Measurements from ENCODE around the gene GPR33. TPM values are rescaled to one million over a fixed set of nuclear protein-coding genes. Genes with fewer than 3 reads are reported as not detected.

The GPR33 gene
- total RNA-seq, 1 experiment from 2014 or later: not detected

- intact Hi-C loops (cut with micrococcal nuclease; ENCODE audit: unreplicated experiment): no loop called here
- Histone ChIP-seq H3K9me3 (no peaks in the 10 kb centered on the region), H3K4me1 (peaks cover 13% of the 10 kb centered on the region), H3K4me3 (ENCODE audit: low read depth, low read length) (no peak overlapping the region), H3K36me3 (ENCODE audit: control insufficient read depth, insufficient read depth, low read length) (no peaks in the 10 kb centered on the region), H3K27me3 (replicated peaks; ENCODE audit: control insufficient read depth, insufficient read depth, low read length) (no peaks in the 10 kb centered on the region)
- no peaks in the 10 kb centered on the region for H3K9me3 Mint-ChIP-seq (ENCODE audit: unreplicated experiment)
- DNase-seq: no peak
- H3K4me3 Mint-ChIP-seq (ENCODE audit: unreplicated experiment): no peak overlapping the region
- peaks cover 6% of the 10 kb centered on the region for H3K36me3 Mint-ChIP-seq (ENCODE audit: insufficient read depth, unreplicated experiment)
- no peaks in the 10 kb centered on the region for H3K27me3 Mint-ChIP-seq (ENCODE audit: insufficient read depth, unreplicated experiment)
- CTCF ChIA-PET: interaction anchor here (0.7 kb wide), 1 partner anchor 51 kb away, joined by 3 read pairs; no protein-coding TSS in a partner anchor
- no peak overlapping the region for H3K27ac Mint-ChIP-seq (ENCODE audit: unreplicated experiment)
- BruUV-seq (replicated peaks): no TSS peak
- H3K4me1 Mint-ChIP-seq (ENCODE audit: low read depth, unreplicated experiment): peaks cover 16% of the 10 kb centered on the region
- TF ChIP-seq CTCF (IDR thresholded peaks at IDR 0.05; ENCODE audit: insufficient read depth in 1 of 2, low read depth in 1 of 2, low read length in 1 of 2, severe bottlenecking in 1 of 2, unreplicated experiment in 1 of 2): no peak
- POLR2A ChIA-PET: no interaction called here
Observed at GRCh38 chr14:31461545-31461944, 26.3 kb downstream of the GPR33 start.

GRCh38 chr14:31457665-31458659 lies 29.9 kb downstream of the GPR33 start:
- BruUV-seq (replicated peaks): TSS peak; percentile 57
- Histone ChIP-seq H3K9me3 (no peaks in the 10 kb centered on the region), H3K4me3 (ENCODE audit: low read depth, low read length) (peak overlapping the region; percentile 35), H3K36me3 (ENCODE audit: control insufficient read depth, insufficient read depth, low read length) (no peaks in the 10 kb centered on the region; the same call in 1 of the 2 replicates), H3K4me1 (peaks cover 13% of the 10 kb centered on the region), H3K27me3 (replicated peaks; ENCODE audit: control insufficient read depth, insufficient read depth, low read length) (no peaks in the 10 kb centered on the region)
- Mint-ChIP-seq H3K9me3 (ENCODE audit: unreplicated experiment) (no peaks in the 10 kb centered on the region), H3K4me1 (ENCODE audit: low read depth, unreplicated experiment) (peaks cover 25% of the 10 kb centered on the region), H3K4me3 (ENCODE audit: unreplicated experiment) (peak overlapping the region; percentile 92), H3K27me3 (ENCODE audit: insufficient read depth, unreplicated experiment) (no peaks in the 10 kb centered on the region), H3K36me3 (ENCODE audit: insufficient read depth, unreplicated experiment) (peaks cover 7% of the 10 kb centered on the region), H3K27ac (ENCODE audit: unreplicated experiment) (peak overlapping the region; percentile 97)
- intact Hi-C loops (cut with micrococcal nuclease; ENCODE audit: unreplicated experiment): loop anchor here (1.0 to 10.0 kb wide), 3 partner anchors 38 to 1014 kb away; partner anchors contain the start of gene HEATR5A
- ChIA-PET POLR2A (interaction anchor here (0.6 to 1.5 kb wide), 5 partner anchors 38 to 619 kb away, joined by 3 to 15 read pairs (median 4); partner anchors contain the start of genes ARHGAP5, COCH and HEATR5A), CTCF (interaction anchor here (1.1 kb wide), 1 partner anchor 81 kb away, joined by 3 read pairs; no protein-coding TSS in a partner anchor)
- peak in 1 of 2 experiments; percentile 36 for DNase-seq
- TF ChIP-seq CTCF (IDR thresholded peaks at IDR 0.05; ENCODE audit: insufficient read depth in 1 of 2, low read depth in 1 of 2, low read length in 1 of 2, severe bottlenecking in 1 of 2, unreplicated experiment in 1 of 2): no peak
